GM10266 (cell line): ENCODE results near the gene TFF2.

Source experiments
- DNase-seq: peaks from one replicate; pipeline ENCODE4 v3.0.0; 2012; ENCODE audit errors: extremely low spot score
- TF ChIP-seq, protein P1 (sequence below): IDR thresholded peaks from 2 replicates; pipeline ENCODE4 v1.5.1; 2012; ENCODE audit warnings: mild to moderate bottlenecking, low read depth; ENCODE audit not compliant: control insufficient read depth, insufficient read depth; ENCODE audit errors: missing control alignments

The TFF2 gene

DNA sequence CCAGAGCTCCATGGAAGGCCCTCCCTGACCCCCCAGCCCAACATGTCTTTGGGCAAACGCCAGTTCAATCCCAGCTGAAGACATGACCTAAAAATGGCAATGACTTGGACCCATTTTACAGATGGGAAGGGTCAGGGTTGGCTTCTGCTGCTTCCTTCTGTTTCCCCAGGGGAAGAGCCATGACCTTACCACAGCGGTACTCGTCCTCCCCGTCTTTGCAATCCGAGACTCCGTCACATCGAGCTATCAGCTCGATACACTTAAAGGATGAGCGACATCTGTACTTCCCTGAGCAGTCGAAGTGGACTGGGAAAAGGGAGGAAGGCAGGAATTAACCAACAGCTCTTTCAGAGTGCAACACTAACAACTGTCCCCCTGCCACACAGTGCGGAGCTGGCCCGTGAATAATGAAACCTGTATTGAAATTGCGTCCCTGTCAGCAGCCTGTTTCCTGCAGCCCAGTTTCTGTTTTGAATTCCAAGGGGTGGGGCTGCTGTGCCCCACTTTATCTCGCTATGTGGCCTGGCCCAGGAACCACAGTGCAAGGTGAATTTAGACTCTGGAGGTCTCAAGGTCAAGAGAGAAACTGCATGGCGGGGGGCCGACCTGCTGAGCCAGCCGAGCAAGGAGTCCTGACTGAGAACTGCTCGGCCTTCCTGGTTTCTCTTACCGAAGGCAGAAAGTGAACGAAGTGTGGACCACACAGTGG is 38.1 kb upstream of the TFF2 start:
- peak; percentile 57 for DNase-seq
- TF ChIP-seq, protein P1, sequence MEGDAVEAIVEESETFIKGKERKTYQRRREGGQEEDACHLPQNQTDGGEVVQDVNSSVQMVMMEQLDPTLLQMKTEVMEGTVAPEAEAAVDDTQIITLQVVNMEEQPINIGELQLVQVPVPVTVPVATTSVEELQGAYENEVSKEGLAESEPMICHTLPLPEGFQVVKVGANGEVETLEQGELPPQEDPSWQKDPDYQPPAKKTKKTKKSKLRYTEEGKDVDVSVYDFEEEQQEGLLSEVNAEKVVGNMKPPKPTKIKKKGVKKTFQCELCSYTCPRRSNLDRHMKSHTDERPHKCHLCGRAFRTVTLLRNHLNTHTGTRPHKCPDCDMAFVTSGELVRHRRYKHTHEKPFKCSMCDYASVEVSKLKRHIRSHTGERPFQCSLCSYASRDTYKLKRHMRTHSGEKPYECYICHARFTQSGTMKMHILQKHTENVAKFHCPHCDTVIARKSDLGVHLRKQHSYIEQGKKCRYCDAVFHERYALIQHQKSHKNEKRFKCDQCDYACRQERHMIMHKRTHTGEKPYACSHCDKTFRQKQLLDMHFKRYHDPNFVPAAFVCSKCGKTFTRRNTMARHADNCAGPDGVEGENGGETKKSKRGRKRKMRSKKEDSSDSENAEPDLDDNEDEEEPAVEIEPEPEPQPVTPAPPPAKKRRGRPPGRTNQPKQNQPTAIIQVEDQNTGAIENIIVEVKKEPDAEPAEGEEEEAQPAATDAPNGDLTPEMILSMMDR = no peak

GRCh38 chr21:42387843-42388340 is 37.1 kb upstream of the TFF2 start:
- DNase-seq = no peak
- TF ChIP-seq, protein P1 = no peak

GRCh38 chr21:42387164-42387563 is 36.4 kb upstream of the TFF2 start:
- TF ChIP-seq, protein P1 = no peak
- DNase-seq = no peak

DNA sequence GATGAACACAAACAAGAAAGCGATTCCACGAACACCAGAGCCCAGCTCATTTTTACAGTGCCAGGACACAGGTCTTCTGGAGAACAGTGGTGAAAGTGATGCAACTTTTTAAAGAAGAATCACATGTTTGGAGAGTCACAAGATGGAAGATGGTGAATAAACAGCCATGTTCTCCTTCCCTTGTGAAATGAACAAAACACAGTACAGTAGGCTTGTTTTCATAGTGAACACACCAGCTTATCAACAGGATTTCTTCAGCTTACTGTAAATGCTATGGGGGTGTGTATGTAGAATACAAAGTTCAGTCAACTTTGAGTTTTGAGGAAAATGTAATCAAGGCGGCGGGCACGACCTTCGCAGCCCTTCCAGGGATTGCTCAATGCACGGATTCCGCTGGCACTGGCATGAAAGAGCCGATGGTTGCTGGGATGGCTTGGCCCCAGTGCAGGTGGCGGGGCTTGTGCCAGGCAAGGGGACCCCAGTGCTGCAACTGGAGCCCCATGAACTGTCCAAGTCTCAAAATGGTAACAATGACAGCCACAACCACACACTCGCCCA is 35.3 kb upstream of the TFF2 start:
- TF ChIP-seq, protein P1 = no peak
- DNase-seq = no peak

GRCh38 chr21:42385619-42386018 is 34.8 kb upstream of the TFF2 start:
- no peak for DNase-seq
- TF ChIP-seq, protein P1 = no peak

DNA sequence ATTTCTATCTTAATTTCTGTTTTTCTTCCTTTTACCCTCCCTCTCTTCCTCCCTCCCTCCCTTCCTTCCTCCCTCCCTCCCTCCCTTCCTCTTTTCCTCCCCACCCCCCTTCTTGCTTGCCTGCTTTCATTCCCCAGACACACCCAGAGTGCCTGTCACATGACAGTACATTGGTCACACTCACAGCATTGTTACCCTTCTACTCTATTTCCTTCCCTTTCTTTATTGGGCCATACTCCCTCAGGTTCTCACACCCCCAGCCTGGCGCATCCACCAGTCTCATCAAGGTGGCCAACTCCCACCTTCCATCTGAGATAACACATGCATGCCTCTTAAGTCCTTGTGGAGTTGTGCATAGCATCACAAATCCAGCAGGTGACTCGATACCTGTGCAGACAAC is 34.2 kb upstream of the TFF2 start:
- TF ChIP-seq, protein P1 = no peak
- no peak for DNase-seq
